Measurements from ENCODE around the gene LGR5.
A peak's percentile ranks its signal among the peaks of the same experiment; 100 is the strongest.

The LGR5 gene

GRCh38 chr12:71607494-71608330, 168.1 kb downstream of the LGR5 start:
- no peak for DNase-seq

- DNase-seq, result peak; percentile 11
Measured at GRCh38 chr12:71610031-71610795, 170.6 kb downstream of the LGR5 start.

- no peak for DNase-seq
Measured at GRCh38 chr12:71621938-71622337, 182.3 kb downstream of the LGR5 start.

GRCh38 chr12:71625476-71625875, 185.9 kb downstream of the LGR5 start:
- no peak for DNase-seq

- peak; percentile 86 for DNase-seq
Measured at GRCh38 chr12:71626098-71626497, 186.5 kb downstream of the LGR5 start.

- DNase-seq, result no peak
Measured at GRCh38 chr12:71626768-71627167, 187.2 kb downstream of the LGR5 start.

- DNase-seq, result no peak
Measured at GRCh38 chr12:71627438-71628002, 187.9 kb downstream of the LGR5 start.

Data from OCI-M1 (cell line).